ENCODE data around the gene FIBCD1.
"Not testable (repeated sequence)": the region's sequence is repeated elsewhere in the genome, so short reads cannot be mapped to it uniquely, and the experiment has no call there.

Gene FIBCD1

DNA sequence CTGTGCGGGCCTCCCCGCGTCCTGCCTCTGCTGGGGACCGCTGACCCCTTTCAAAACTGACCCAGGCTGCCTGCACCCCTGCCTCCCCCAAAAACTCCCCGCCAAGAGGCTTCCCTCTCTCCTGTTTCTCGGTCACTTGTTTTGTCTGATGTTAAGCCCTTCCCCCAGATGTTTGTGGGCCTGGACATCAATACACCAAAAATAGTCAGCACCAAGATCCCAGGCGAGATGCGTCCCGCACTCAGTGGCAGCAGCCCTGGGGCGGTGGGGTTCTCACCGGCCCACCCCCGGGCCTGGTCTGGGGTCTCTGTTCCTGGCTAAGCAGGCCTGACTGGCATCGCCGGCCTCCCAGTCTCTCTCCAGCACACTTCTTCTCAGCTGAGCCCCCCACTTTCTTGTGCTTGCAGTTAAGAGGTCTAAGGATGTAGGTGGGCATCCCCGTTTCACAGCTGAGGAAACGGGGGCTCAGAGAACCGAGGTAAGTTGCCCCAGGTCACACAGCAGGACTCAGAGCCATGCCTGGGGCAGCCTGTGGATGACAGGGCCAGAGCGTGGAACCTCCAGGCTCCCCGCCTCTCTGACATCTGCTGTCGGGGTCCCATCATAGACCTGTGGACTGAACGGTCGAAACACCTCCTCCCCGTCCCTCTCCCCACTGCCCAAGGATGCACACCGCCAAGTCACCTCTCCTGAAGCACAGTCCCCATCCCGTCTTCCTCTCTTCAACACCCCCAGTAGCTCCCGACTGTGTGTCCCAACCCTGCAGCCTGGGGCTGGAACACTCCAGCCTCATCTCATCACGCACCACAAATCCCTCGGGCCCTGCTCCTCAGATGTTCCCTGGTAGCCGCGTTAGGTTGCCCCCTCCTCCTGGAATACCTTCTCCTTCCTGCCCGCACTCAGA lies 16.8 kb downstream of the FIBCD1 start:
- no peak for DNase-seq (ENCODE audit: low spot score)

DNA sequence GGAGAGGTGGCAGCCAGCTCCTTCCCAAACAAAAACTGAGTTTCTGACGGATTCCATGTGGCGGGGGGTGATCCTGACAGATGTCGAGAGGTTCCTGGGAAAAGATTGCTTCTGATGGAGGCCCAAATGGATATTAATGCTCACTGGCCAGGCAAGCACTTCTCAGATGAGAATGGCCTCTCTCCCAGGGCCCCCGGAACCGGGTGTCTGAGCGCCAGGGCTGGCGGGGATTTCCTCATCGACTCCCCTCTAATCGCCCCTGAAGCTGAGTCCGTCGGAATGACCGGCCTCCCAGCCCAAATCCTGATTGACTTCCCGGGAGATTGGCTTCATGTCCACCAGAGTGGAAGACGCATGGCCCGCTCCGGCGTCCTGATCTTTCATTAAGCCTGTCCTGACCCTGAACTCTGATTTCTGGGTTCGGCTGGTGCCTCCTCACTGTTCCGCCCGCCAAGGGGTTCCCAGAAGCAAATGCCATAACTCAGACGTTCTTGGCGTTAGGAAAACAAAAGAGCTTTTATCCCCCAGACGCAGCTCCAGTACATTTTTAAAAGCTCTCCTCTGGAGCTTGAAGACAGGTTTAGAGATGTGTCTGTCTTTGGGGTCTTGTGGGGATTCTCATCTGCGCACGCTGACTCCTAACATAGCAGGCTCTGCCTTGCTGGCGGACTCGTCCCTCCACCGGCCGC lies 17.6 kb downstream of the FIBCD1 start:
- no peak for DNase-seq (ENCODE audit: low spot score)

DNA sequence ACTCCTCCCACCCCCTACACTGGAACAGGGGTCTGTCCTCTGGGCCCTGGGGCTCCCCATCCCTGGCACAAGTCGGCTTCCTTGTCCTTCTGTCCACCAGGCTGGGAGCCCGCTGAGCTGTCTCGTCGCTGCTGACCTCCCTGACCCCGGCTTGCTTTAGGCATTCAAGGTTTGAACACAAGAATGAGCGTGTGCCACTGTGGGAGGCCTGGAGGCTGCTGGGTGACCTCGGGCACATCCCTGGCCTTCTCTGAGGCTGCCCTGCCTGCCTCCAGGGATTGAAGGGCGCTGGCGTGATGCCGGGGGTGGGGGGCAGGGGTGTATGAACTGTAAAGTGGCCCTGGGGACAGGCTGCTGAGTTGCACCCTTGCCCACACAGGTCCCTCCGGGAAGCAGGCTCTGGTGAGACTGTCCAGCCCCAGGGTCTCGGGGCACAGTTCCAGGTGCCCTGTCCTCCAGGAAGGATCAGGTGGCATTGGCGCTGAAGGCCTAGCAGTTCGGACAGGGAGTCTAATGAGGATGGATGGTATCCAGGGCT lies 18.2 kb downstream of the FIBCD1 start:
- DNase-seq (ENCODE audit: low spot score): no peak

DNA sequence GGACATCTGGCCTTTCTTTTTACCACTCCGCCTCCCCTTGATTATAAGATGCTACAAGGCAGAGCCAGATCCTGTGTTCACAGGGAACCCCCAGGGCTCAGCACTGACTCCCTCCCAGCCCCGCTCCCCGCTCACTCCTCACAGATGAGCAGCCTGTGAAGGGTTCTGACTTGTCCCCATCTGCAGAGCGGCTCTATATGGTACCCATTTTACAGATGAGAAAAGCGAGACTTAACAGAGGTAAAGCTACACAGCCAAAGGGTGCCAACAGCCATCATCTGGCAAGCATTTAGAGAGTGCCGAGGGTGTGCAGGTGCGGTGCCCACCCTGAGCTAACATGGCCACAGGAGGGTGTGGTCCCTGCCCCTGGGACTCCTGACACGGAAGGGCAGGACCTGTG lies 18.8 kb downstream of the FIBCD1 start:
- no peak for DNase-seq (ENCODE audit: low spot score)

DNA sequence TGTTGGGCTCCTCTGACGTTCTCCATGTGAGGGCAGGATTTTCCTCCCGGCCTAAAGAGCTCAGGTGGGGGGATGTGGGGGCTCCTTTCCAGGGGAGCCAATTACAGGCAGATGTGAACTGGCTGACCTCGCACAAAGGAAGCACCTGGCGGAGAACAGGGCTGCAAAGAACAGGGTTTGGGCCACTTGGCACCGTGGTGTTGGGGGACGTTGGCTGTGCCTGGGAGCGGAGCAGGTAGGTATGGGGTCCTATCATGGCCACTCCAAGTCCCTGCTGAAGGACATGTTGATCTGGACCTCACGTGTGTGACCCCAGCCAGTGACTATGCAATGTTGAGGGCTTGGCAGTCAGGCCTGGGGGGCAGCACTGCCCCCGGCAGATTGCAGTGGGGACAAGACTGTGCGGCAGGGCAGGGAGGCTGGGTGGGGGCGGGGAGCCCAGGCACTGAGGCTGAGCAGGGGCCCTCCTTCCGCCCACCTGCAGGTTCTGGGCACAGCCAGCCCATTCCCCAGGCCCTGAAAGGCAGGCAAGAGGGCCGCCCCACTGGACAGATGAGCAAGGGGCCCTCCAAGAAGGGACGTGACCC lies 19.4 kb downstream of the FIBCD1 start:
- no peak for DNase-seq (ENCODE audit: low spot score)

DNA sequence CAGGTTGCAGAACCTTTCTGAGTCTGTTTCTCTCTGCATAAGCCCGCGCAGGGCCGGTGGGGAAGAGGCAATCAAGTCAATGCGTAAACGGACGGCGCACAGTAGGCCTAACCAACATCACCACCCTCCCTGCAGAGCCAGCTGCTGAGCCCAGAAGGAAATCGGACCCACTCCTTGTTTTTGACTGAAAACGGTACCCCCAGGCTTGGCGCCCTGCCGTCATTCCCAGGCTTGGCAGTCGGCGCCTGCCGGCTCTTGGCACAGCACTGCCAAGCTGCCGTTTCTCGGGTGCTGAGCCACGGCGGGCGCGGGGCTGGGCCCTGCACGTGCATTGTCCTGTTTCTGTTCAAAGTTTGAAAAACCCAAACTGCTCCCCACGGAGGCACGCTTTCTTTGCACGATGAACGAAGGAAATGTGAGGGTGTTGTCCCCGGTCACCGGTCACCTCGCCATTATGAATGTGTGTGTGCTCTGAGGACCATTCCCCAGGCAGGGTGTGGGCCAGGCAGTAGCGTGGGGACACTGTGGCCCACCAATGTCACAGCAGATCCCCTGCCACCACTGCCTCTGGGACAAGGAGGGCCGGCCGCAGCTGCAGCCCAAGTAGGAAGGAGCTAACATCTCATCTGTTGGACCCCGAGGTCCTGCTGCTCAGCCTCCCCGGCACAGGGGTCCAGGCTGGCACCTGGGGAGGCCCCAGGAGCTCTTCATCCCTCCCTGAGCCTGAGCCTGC lies 20.1 kb downstream of the FIBCD1 start:
- no peak for DNase-seq (ENCODE audit: low spot score)

DNA sequence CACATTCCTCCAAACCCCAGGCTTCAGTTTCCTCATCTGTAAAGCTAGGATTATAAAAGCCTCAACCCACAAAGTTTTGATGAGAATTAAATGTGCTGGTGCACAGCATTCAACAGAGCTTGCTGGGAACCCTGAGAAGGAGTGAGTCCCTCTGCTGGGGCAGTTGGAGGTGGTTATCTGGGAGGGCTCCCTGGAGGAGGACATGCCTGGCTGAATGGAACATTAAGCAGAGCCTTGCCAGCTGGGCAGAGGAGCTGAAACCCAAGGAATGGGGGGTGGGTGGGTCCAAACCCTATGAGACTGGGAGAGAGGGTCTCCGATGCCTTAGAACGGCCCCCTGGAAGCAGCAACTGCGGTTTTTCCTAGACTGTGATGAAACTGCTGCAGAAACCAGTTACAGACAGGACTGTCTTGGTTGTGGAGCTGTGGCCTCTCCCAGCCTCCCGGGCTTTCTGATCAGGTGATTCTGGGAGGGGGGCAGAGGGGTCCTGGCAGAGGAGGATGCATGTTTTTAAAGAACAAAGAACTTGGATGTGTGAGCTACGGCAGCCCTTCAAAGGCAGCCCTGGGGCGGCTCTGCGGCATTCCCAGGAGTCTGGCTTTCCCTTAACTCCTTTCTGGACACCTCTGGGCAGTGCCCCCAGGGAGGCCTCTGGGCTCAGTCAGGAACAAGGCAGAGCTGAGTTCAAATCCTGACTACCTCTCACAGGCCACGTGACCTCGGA lies 20.8 kb downstream of the FIBCD1 start:
- no peak for DNase-seq (ENCODE audit: low spot score)

DNA sequence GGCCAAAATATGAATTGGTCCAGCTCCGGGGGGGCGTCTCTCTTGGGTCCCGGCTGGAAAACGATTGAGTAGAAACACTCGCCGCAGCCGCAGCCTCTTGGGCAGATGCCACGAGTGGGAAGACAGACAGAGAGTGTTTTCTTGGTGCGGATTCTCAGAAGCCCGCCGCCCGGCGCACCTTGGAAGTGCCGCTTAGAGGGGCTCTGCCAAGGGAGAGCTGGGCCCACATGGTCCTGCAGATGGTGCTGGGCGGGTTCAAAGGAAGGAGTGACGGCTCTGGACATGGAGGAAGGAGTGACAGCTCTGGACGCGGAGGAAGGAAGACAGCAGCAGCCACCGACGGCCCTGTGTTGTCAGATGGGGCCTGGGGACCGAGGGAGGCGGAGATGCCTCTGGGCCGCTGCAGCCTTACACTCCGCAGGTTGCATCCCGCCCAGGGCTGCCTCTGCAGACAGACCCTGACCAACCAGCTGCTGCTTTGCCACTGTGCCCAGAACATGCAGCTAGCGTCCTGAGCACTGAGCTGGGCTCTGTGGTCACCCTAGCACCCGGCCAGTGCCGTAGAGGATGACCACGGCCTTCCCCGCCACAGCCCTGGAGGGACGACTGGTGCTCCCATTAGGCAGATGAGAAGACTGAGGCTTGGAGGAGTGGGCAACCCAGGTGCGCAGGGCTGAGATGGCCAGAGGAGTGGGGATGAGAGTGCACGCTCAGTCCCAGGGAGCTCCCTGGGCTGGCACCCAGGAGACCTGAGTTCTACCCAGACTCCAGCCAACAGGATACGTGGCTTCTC lies 21.7 kb downstream of the FIBCD1 start:
- no peak for DNase-seq (ENCODE audit: low spot score)

DNA sequence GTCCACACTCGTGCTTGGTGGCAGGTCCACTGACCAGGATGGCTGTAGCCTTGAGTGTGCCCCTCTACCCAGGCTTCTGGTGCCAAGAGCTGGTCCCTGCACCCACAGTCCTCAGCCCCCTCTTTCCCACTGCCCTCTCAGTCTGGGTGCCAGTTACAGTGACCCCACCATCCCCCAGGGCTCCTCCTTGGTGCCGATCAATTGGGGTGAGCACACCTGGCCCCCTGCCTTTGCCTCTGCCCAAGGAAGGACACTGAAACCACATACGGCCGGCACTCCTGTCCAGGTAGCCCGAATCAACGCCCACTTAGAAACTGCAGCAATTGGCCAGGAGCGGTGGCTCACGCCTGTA lies 24.0 kb downstream of the FIBCD1 start:
- DNase-seq (ENCODE audit: low spot score): no peak

DNA sequence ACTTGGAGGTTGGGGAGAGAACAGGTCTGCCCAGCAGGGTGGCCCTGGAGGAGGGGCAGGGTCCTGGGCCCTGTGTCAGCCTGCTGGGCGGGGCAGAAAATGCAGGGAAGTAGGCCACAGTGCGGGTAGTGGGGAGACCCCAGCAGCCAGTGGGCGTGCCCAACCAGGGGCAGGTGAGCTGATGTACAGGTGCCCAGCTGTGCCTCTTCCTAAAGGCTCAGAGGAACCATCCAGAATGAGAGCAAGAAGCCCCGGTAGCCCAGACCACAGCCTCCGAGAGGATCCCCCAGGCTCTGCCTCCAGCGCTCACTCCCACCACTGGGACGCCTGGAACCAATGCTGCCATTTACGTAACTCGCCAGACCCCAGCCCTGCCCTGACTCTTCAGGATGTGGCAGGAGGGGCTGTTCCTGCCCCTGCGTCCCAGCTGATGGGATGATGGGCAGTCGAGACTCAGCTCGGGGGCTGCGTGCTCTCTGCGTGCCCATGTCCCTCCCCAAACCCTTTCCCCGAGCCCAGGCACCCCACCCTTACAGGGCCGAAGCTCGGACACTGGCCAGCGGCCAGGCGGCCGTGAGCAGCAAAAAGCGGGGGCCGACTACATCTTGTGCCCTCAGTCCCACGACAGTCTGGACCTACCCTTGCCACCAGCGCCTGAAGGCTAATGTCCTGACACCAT lies 24.5 kb downstream of the FIBCD1 start:
- DNase-seq (ENCODE audit: low spot score): no peak

DNA sequence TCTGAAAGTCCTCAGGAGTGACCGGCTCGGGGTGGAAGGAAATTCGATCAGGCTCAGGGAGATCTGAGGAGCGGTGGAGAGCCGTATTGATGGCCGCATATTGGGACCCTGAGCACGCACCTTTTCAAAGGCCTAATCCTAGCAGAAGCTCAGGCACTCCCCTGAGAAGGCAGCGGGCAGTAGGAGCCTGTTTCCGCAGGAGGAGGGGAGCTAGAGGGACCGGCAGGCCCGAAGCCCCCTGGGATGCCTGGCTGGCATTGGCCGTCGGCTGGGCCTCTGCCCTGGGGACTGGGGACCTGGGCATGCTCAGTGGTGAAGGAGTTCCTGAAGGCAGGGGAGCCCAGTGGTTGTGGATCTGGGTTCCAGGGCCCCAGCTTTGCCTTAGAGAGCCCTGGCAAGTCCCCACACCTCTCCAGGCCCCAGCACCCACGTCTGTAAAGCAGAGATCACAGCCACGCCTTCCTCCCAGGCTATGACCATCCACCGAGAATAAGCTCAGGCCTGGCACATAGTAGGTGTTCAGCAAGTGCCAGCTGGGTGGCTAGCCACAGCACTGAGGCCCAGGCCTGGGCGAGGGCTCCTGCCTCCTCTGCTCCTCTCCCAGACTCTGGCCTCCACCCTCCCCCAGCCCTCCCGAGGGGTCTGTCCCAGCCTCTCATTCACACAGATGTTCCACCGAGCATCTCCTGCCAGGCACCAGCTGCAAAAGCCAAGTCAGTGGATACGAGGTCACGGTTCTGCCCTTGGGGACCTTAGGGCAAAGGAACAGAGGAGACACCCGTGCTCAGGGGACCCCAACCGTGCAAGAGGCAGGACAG lies 25.2 kb downstream of the FIBCD1 start:
- no peak for DNase-seq (ENCODE audit: low spot score)

DNA sequence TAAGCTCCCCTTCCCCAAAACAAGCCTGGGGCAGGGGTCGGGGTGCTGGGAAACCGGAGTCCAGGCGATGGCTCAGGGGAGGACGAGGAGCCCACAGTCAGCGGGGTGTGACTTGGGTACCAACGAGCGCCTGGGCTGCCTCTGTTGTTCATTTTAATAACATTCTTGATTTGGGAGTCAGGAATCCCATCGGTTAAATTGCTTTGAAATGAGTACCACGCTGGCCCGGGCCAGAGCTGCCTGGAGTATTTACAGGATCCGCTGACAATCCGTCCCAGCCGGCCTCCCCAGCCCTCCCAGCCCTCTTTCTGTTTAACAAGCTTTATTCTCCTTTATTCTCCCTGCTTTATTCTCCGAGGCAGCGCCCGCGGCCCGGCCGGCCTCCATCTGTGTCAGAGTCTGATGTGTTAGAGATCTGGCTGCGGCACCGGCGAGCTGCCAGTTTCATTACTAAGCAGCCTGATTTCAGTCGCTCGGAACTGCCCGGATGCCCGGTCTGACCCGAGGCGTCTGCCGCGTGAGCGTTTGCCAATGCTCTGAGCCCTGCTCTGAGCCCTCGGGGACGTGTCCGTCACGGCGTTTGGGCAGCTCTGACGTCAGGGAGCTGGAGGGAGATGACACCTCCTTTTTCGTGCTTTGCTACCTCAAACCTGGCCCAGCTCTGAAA lies 26.0 kb downstream of the FIBCD1 start:
- DNase-seq (ENCODE audit: low spot score): peak; percentile 73

DNA sequence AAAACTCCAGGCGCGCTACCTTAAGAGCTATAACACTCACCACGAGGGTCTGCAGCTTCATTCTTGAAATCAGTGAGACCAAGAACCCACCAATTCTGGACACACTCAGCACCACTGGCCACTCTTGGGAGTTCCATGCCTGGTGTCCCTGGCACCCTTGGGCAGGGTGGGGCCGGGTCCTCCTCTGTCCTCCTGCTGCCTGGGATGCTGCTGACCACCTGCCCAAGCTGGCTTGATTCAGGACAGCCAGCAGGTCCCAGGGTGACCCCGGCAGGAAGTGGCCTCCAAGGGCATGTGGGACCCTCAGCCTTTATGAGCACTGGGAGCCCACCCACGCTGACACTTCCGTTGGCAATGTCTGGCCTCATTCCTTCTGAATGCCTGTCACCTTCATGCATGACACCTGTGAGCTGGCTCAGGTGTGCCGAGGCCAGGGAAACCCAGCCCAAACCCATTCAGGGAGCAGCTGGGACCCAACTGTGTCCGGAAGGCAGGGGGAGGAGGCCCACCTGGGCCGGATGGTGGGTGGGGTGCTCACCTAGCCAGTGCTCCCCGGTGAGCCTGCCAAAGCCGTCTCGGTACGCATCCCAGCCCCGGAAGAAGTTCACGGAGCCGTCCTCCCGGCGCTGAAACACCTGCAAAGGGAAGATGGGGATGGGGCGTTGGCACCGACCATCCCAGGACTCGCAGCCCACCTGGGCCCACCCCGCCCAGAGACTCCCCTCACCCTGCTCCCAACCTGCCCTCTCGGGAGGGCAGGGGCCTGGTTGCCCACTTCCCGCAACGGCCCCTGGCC lies 27.6 kb downstream of the FIBCD1 start:
- no peak for DNase-seq (ENCODE audit: low spot score)

DNA sequence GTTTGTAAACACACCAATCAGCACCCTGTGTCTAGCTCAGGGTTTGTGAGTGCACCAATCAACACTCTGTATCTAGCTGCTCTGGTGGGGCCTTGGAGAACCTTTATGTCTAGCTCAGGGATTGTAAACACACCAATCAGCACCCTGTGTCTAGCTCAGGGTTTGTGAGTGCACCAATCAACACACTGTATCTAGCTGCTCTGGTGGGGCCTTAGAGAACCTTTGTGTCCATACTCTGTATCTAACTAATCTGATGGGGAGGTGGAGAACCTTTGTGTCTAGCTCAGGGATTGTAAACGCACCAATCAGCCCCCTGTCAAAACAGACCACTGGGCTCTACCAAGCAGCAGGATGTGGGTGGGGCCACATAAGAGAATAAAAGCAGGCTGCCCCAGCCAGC lies 28.4 kb downstream of the FIBCD1 start:
- not testable (repeated sequence) for DNase-seq (ENCODE audit: low spot score)

DNA sequence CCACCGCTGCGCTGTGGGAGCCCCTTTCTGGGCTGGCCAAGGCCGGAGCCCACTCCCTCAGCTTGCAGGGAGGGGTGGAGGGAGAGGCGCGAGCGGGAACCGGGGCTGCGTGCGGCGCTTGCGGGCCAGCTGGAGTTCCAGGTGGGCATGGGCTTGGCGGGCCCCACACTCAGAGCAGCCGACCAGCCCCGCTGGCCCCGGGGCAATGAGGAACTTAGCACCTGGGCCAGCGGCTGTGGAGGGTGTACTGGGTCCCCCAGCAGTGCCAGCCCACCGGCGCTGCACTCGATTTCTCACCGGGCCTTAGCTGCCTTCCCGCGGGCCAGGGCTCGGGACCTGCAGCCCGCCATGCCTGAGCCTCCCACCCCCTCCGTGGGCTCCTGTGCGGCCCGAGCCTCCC lies 29.0 kb downstream of the FIBCD1 start:
- not testable (repeated sequence) for DNase-seq (ENCODE audit: low spot score)

DNA sequence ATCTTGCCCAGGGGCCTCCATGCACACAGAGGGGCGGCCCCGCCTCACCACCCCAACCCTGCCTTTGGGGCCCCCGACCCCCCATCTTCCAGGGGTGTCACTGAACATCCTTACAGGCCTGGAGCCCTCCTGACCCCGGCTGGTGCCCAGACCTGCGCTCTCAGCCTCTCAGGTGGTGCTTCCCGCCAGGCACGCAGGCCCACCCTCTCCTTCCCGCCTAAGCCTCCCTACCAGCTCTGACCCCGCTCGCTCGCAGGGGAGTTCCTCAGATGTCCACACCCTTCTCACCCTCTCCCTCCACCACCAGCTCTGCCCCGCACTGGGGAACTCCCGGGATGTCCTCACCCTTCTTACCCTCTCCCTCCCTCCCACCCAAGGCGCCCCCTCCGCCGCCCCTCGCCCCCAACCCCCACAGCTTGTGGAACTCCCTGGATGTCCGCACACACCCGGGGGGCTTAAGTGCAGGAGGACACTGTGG lies 30.1 kb downstream of the FIBCD1 start:
- no peak for DNase-seq (ENCODE audit: low spot score)

DNA sequence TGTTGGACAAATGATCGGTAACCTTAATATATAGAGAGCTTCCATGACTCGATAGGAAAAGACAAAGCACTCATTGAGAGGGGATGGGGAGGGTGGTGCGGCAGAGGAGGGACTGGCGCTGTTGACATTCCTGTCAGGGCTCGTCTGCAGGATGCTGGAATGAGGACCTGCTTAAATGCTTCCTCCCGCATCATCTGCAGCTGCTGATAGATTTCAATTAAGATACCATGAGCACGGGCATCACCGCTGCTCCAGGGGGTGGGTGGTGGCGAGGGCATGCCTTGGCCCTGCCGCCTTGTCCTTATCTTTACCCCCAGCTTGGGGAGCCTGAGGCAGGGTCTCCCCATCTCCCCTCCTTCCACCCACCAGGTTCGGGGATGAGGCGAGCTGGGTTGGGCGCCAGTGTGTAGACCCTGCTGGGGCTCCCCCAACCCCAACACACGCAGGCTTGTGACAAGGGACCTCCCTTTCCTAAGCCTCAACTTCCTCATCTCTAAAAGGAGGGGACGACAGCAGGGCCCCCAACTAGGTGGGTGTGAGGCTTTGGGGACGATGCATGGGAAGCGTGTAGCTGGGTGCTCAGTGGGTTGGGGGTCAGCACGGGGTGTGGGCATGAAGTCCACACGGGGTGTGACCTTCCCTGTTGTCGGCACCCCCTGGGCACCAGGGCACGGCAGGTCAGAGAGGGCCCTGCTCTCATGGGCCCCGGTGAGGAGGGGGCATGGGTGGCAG lies 30.7 kb downstream of the FIBCD1 start:
- no peak for DNase-seq (ENCODE audit: low spot score)

Measured in AG08395 (cell line).